ENCODE measurements around the gene EZR.

GRCh38 chr6:158754738-158755137 lies 64.4 kb downstream of the EZR start:
- TF ChIP-seq POLR2A (IDR thresholded peaks at IDR 0.05) (no peak), POLR2AphosphoS5 (IDR thresholded peaks at IDR 0.05) (no peak)
